EH (cell line): ENCODE results near the gene BRCA1.

Experiments used
- DNase-seq: peaks from one replicate; pipeline ENCODE4 v3.0.0-alpha.2; 2015; ENCODE audit warnings: low read depth

BRCA1 gene

DNA sequence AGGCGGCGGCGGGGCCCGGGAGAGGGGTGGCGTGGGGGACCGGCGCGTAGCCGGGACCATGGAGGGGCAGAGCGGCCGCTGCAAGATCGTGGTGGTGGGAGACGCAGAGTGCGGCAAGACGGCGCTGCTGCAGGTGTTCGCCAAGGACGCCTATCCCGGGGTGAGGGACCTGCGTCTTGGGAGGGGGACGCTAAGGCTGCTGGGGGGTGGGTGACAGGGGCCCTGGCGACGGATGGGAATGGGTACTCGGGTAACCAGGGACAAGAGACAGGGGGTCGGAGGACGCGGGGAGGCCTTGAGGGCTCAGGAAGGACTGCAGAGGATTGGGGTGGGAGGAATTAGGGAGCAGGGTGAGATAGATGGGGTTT lies 99.9 kb downstream of the BRCA1 start:
- no peak for DNase-seq

DNA sequence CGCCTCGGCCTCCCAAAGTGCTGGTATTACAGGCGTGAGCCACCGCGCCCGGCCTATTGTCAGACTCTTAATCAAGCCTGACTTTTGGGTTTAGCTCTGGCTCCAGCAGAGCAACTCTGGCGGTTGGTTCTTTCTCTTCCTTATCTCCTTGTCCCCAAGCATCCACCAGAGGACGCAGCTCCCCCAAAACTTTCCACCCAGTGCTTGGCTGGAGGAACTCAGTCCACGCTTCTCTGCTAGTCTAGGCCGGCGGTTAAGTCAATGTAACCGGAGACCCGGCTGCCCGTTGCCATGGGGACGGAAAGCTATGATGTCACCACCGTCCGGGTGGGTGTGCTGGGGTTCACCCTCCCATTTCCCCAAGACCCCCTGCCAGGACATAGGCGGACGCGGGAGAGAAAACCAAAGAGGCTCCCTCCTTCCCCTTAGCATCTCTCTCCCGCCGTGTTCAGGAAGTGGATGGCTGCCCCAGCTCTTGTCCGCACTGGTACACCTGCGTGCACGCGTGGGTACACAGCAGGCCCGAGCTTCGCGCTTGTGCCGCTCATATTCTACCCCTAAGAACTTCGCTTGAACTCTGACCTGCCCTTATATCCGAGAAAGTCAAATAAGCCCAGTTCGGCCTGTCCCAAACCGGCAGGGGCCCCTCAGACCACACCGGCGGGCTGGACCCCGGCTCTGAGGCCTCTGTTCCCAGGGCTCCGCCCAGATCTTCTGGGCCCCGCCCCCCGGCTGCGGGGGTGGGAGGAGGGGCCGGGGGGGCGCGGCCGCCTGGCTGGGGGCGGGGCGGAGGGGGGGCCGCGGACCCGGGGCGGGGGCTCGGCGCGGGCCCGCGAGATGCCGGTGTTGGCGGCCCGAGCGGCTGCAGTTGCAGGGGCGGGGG lies 100.5 kb downstream of the BRCA1 start, which contains the start of gene RND2:
RND2 (plus strand) TSS at position 825 of the 883 bp plus-strand sequence. CDS start 117 bp downstream, outside the sequence.
- DNase-seq = peak; percentile 98

DNA sequence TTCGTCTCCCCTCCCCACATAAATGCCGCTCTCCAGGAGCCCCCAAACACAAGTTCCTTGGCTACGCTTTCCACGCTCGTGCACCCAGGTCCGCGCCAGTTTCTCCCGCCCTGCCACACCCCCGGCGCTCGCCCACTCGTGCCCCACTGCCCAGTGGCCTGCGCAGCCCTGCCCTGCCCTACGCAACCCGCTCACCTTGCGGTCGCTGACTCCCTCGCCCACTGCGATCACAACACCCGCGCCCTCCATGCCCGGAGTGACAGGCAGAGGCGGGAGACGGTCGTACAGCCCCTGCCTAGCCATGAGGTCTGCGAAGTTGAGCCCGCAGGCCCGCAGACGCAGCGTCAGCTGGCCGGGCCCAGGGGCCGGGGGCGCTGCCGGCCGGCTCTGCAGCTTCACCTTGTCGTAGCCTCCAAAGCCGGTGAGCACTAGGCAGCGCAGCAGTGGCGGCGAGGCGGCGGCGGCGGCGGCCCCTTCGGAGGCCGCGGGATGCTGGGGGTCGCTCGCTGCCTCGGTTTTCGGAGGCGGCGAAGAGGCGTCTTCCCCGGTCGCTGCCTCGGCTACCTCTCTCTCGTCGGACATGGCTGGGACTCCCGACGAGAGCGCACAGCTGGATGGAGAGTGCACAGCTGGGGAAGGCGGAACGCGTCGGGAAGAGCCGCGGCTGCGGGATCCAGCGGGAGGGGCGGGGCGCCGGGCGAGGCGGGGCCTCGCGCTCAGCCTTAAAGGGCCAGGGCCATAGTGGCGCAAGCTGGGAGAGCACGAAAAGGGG lies 103.2 kb downstream of the BRCA1 start, which contains the start of gene VAT1:
VAT1 (minus strand) TSS at position 645 of the 772 bp plus-strand sequence; CDS start at position 582, 63 bp downstream.
- peak; percentile 76 for DNase-seq

DNA sequence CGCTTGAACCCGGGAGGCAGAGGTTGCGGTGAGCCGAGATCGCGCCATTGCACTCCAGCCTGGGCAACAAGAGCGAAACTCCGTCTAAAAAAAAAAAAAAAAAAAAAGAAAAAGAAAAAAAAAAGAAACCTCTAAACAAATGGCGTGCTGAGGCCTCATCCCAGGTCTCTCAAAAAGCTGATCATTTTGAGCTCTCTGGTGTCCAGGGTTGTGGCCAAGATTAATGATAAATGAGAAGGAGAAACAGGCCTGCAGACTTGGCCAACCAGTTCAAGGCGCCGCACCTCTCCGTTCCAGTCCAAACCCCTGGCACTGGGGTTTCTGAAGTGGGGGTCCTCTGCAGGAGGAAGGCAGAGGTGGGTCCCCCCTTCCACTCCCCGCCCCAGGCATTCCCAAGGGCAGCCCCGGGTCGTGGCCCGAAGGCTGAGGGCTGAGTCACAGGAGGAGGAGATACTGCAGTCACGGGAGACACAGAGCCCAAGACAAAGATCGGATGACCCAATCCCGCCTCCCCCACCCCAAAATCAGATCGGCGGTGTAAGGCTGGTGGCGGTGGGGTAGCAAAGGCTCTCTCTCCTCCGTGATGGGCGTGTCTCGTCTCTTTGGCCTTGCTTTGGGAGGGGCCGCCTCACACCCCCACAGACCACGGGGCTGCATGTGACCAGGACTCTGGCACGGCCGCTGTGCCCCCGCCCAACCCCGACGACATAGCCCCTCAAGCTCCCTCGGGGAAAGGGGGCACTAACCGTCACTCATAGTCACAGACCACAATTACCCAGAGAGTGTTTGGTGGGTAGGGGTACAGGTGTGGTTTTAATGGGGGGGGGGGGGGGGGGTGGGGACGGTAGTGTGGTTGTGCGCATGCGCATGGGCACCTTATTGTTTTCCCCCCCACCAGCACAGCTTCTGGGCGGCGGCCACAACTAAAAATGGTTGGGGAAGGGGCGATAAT lies 104.1 kb downstream of the BRCA1 start:
- peak; percentile 76 for DNase-seq

DNA sequence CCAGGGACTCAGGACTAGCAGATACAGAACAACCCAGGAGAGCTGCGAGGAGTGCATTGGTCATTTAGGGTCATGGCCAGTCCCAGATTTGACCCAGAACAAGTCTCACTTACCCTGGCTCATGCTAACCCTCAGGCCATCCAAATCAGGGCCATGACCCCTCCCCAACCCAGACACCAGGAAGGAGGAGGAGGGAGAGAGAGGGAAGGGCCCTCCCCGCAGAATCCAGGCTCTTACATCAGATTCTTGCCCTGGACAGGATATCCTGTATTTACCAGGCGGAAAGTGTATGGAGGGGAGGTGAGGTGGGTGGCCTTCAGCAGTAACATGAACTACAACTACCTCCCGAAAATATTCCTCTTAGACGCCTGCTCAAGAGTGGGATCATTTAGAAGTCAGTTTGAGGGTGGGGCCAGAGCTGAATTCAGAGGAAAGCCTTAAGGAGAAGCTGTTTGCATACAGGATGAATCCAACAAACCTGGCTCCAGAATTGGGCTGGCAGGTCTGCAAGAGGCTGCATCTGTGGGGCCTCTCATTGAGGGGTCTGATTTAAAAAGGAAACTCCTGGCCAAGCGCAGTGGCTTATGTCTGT lies 105.0 kb downstream of the BRCA1 start:
- DNase-seq = no peak

DNA sequence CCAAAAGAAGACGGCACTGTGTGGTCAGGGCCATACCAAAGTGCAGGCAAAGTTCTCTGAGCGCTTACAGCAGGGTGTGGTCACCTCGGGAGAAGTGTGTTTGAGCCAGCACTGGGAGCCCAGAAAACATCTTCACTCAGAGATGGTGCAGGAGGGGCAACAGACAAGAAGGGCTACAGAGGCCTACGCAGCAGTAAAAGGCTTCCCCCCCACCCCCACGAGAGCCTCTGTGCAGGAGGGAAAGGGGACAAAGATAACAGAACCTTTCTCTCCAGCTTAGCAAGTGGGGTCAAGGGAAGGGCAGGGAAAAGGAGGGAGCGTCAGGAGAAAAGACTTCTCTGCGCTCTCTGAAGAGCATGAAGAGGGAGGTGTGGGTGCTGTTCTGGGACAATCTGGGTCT lies 105.7 kb downstream of the BRCA1 start:
- no peak for DNase-seq

DNA sequence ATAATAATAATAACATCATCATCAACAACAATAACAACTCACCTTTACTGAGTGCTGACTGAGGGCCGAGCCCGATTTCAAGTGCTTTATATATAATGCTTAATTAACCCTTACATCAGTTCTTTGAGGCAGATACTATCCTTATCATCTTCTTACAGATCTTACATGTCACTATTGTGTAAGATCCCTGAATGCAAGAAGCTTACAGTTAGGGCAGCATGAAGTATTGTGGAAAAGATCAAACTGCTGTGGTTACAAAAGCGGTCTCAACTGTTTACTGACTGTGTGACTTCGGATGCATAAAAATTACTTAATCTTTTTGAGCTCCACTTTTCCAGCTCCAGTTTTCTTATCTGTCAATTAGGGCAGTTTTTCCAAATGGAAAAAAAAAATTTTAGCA lies 106.2 kb downstream of the BRCA1 start:
- no peak for DNase-seq

DNA sequence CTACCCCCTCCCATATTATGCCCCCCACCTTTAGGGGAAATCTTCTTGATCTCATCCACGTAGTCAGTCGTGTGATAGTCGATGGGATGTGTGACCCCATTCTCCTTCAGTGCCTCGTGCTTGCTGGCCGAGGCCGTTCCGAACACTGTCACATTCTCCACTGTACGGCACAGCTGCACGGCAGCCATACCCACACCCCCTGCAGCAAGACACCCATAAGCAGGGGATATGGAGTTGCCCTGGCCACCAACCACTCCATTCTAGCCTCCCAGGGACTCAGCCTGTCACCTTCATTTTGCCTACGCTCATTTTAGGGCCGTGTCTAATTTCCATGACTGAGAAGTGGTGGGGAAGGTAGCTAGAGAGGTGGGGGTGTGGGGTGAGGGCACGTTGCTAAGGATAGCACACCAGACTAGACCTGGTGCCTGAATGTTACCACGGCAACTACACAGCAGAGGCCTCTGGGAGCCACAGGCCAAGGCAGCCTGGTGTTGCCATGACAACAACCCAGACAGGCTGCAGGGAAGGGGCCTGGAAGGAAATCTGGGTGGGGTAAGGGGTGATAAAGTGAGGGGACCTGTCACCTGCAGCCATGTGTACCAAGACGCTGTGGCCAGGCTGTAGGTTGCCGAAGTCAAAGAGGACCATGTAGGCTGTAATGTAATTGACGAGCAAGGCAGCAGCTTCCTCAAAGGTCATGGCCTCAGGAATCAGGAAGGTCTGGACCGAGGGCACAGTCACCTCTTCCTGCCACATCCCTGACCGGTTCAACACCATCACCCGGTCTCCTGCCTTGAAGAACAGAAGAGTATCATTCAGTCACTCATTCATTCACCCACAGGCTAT lies 106.9 kb downstream of the BRCA1 start:
- peak; percentile 36 for DNase-seq

DNA sequence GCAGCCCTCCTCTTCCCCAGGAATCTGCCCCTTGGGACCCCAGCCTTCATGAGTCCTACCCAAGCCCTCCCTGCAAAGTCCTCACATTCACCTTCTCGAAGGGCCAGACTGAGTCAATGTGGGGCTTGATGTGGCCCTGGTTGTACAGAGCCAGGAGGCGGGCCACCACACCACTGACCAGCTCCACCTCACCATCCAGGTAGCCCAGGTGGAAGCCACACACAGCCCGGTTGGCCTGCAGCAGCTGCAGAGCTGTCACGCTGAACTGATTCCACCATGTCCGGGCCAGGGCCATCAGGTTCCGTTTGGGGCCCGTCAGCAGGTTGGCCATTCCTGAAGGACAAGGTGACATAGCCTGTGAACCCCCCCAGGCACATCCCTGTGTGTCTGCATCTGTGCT lies 108.9 kb downstream of the BRCA1 start:
- DNase-seq = no peak

DNA sequence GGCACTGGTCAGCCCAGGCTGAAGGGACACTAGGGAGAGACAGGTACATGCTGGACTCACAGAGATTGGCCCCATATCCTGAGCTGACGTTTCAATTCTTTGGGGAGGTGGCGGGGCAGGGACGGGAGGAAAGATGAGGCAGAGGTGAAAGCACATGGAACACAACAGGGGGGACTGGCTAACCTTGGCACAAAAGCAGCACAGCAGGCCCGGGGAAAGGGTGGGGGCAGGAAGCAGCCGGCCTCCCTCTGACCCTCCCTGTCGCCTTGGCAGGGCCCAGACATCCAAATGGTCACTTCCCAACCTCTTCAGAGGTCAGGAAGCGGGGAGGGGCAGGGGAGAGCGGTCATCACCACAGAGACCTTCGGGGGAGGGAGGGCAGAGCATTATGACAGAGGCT lies 109.6 kb downstream of the BRCA1 start:
- no peak for DNase-seq

DNA sequence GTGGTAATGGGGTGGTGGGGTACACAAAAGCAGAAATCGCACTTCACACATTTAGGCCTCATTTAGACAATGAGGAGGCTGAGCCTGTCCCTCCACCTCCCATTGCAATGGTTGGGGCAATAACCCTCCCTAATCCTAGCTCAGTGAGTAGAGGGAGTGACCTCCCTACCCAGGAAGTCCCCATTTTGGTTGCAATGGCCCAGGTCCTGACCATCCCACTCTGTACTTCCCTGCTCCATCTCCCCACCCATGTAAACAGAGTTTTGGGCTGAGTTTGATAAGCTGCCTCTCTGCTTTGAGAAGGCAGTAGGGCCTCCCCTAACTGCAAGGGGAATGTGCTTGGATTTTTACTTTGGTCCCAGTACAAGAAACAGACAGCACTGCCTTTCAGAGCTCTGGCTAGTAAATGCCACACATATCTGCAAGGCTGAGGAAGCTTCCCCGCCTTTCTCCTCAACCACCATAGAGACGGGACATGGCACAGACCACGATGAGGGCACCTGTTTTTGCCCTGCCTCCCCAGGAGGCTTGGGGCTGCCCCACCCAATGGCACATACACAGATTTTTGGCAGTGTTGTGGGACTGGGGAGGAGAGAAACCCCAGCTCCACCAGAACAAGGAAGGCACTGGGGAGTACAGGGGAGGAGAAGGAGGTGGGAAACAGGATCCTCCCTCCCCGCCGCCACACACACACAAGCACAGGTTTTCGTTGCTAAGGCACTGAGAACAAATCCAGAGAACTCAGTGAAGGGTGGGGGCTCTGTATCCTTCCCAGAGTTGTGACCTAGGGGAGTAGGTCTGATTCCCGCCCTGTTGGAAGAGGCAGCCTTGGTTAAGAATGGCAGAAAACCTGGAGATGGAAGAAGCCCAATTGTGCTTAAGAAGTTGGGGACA lies 110.3 kb downstream of the BRCA1 start:
- no peak for DNase-seq

DNA sequence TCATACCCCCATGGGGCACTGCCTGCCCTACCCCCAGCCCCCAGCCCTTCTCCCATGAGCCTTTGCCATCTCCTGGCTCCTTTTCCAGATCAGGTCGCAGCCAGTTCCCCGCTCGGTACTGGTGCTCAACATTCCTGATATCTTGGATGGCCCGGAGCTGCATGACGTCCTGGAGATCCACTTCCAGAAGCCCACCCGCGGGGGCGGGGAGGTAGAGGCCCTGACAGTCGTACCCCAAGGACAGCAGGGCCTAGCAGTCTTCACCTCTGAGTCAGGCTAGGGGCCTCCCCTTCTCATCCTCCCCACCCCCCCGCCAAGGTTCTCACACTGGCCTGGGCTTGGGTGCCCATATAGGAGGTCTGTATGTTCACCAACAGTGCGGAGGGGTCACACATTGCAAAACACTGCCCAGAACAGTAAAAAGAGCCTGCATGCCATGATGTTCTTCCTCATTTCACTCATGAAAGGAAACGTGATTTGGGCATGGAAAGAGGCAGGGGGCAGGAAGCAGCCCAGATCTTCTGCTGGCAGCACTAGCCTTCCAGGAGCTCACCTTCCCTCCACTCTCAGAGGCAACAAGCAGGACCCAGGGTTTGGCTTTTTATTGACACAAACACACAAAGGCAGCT lies 111.0 kb downstream of the BRCA1 start:
- no peak for DNase-seq

DNA sequence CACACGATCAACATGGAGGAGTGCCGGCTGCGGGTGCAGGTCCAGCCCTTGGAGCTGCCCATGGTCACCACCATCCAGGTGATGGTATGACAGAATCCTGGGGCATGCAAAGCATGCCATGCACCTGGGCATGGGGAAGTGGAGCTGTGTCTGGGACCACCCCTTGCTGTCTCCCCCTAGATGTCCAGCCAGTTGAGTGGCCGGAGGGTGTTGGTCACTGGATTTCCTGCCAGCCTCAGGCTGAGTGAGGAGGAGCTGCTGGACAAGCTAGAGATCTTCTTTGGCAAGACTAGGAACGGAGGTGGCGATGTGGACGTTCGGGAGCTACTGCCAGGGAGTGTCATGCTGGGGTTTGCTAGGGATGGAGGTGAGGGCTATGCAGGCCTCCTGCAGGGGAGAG lies 111.9 kb downstream of the BRCA1 start:
- no peak for DNase-seq

DNA sequence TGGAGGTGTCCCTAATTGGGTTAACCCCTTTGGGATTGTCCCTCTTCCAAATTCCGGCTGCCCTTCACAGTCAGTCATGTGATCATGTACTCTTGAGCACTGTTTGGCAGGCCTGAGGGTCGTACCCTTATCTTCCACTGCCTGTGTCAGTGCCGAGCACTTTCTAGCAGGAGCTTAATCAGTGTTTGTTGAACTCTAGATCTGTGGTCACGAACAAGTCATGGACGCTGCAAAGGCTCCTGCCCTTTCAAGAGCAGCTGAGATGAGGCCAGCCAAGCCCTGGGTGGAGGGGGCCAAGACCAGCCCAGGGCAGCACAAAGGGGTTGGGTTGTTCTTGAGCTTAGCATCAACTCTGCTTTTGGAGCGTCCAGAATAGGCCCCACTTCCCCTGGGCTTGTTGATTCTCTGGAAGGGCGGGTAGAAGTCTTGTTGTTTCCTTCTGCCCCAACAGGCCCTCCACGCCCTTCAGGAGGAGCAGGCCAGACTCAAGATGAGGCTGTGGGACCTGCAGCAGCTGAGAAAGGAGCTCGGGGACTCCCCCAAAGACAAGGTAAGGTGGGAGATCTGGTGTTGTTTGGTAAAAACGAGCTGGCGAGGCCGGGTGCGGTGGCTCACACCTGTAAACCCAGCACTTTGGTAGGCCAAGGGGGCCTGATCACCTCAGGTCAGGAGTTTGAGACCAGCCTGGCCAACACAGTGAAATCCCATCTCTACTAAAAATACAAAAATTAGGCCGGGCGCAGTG lies 113.3 kb downstream of the BRCA1 start:
- no peak for DNase-seq

DNA sequence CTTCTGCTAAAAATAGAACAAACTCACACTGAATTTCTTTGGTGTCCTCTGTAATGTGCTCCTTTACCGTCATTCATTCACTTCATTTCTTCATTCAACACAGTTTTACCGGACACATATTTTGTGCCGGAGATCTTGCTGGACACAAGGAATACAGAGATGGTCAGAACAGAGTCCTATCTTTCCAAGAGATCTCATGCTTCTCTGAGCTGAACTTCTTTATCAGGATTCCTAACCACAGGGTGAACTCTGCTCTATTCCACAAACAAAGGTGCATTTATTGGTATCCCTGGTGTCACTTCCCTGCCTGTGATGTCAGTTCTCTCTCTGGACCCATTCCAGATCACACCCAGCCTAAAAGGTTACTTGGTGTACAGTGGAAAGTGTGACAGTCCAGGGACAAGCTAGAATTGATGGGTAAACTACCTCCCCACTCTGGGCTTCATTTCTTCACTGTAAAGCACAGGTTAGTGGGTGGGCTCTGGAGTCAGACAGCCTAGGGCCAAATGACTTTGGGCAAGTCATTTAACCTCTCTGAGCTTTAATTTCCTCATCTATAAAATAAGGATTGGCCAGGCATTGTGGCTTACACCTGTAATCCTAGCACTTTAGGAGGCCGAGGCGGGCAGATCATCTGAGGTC lies 114.4 kb downstream of the BRCA1 start:
- DNase-seq = no peak

DNA sequence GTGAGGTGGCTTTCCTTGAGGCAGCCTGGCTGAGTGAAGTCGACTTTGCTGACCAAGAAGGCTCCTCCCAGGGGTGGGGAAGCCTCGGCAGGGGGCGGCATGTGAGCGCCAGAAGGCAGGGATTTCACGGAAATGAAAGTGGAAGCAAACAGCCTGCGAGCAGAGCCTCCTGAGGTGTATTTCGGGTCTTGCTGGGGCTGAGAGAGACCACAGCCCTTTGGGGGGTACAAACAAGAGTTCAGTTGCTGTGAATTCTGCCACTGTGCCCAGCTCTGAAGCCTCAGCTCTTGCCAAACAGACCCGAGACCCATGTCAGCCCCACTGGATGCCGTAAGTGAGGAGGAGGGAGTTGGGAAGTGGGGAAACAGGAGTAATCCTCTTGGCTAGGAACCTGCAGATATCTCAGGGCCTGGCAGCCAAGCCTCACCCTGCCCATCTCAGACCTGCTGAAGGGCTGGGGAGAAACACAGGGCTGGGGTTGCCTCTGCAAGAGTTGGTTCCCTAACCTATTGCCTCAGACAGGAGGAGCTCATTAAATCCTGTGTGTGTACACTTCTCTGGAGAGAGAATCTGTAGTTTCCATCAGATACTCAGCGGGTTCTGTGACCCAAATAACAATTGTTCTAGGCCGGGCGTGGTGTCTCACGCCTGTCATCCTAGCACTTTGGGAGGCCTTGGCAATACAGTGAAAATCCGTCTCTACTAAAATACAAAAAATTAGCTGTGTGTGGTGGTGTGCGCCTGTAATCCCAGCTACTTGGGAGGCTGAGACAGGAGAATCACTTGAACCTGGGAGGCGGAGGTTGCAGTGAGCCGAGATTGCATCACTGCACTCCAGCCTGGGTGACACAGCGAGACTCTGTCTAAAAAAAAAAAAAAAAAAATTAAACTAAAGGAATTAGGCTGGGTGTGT lies 118.3 kb downstream of the BRCA1 start, which contains the start of gene IFI35:
IFI35 (plus strand) TSS at position 146 of the 913 bp plus-strand sequence; CDS start at position 310, 164 bp downstream.
- peak; percentile 89 for DNase-seq
